Stomach (tissue), 9 donors: ENCODE data around the gene NCOA3. TPM values are rescaled to one million over a fixed set of nuclear protein-coding genes. Genes with fewer than 3 reads are reported as not detected.
A peak's percentile ranks its signal among the peaks of the same experiment; 100 is the strongest.

Experiments used
- DNase-seq, 2 donors: peaks; one replicate each; pipeline versions ENCODE4 v3.0.0 to v3.0.0-alpha.2; 2013 to 2019
- H3K27ac ChIP-seq, 5 donors: fragments of 200-600 bp in 4 of 5; sonication (generic) in 4 of 5; one replicate each; pipeline ENCODE4 v1.5.1; 2013 to 2019; ENCODE audit warnings: mild to moderate bottlenecking in 1 of 5, moderate library complexity in 1 of 5
- H3K27me3 ChIP-seq, 3 donors: fragments of 200-600 bp; sonication (generic); one replicate each; pipeline ENCODE4 v1.5.1; 2017 to 2019; ENCODE audit warnings: mixed run types in 1 of 3
- H3K36me3 ChIP-seq, 4 donors: fragments of 200-600 bp; sonication (generic); 1 replicate in 3 of 4; 2 replicates in 1 of 4; pipeline ENCODE4 v1.5.1; 2016 to 2019
- H3K4me1 ChIP-seq, 4 donors: fragments of 200-600 bp; sonication (generic); one replicate each; pipeline ENCODE4 v1.5.1; 2016 to 2019
- H3K4me3 ChIP-seq, 4 donors: fragments of 200-600 bp; sonication (generic) in 3 of 4; one replicate each; pipeline ENCODE4 v1.5.1; 2016 to 2019; ENCODE audit warnings: mild to moderate bottlenecking in 1 of 4
- H3K9me3 ChIP-seq, 4 donors: fragments of 200-600 bp; sonication (generic); one replicate each; pipeline ENCODE4 v1.5.1; 2016 to 2019
- EP300 ChIP-seq: sonication (generic); formaldehyde crosslinking; IDR thresholded peaks from one replicate; pipeline ENCODE4 v1.6.1; 2017; ENCODE audit warnings: antibody characterized with exemption
- POLR2A ChIP-seq, 4 donors: fragments of 450-650 bp; IDR thresholded peaks; one replicate each; pipeline ENCODE4 v1.6.1; 2016; ENCODE audit warnings: antibody characterized with exemption in 4 of 4, control low read depth in 2 of 4, mild to moderate bottlenecking in 1 of 4, moderate library complexity in 1 of 4
- POLR2AphosphoS5 ChIP-seq, 3 donors: sonication (generic); formaldehyde crosslinking; IDR thresholded peaks; one replicate each; pipeline ENCODE4 v1.6.1; 2016; ENCODE audit warnings: antibody characterized with exemption in 3 of 3
- WGBS, 5 donors: extraction: QIAGEN DNeasy Blood & Tissue Kit in 3 of 5; methylation state at CpG; one replicate each; pipeline versions ENCODE4 v1.1.5 to v1.1.7; 2013 to 2018; 5-methylcytosine and 5-hydroxymethylcytosine counted together
- intact Hi-C: fragments of 100-400 bp; cut with DNase I; formaldehyde crosslinking; loops from one replicate; pipeline ENCODE4 v1.15.1; 2023; ENCODE audit warnings: low total_unique reads
- polyA plus RNA-seq, 3 donors: library from polyadenylated mRNA; stranded (reverse); fragments of 200-250 nt; gene quantifications; one replicate each; pipeline ENCODE4 v1.2.3, GENCODE V29; 2013
- total RNA-seq, 5 donors: library from RNA; depleted of rRNA; stranded (reverse); fragments of >200 nt; gene quantifications; one replicate each; pipeline versions ENCODE4 v1.1.0 to v1.2.3, GENCODE V29; 2014 to 2016
- TF ChIP-seq, protein P1 (sequence below), 7 experiments: fragments of 450-650 bp in 4 of 7; fragments of 200-600 bp in 3 of 7; sonication (generic) in 3 of 7; IDR thresholded peaks; one replicate each; pipeline ENCODE4 v1.5.1; 2016 to 2019; ENCODE audit warnings: antibody characterized with exemption in 7 of 7, control low read depth in 2 of 7, mild to moderate bottlenecking in 1 of 7
- donor health status: healthy with polysubstance abuse.
- donor health status: Bipolar disorder and iron deficiency.
- donor health status: healthy.

Gene NCOA3
- total and polyA plus RNA-seq, 8 donors, result 4.1 to 60.8 (median 16.3) TPM

DNA sequence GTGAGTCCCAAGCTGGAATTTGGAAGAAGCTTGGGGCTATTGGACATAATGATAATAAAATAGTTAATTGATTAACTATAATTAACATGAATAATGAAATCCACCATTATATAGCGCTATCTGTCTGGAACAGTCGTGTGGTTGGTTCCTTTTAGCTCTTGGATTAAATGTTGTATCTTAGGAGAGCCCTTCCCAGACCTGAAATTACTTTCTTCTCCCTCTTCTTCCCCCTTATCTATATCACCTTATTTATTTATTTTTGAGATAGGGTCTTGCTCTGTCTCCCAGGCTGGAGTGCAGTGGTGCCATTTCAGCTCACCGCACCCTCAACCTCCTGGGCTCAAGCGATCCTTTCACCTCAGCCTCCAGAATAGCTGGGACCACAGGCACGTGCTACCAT is 64.6 kb downstream of the NCOA3 start:
- DNase-seq, result no peak
- H3K4me1 ChIP-seq, result peaks cover 15 to 63% (median 50%) of the 10 kb centered on the region in 4 donors
- H3K27me3 ChIP-seq, result no peaks in the 10 kb centered on the region
- peaks cover 0 to 6% (median 5%) of the 10 kb centered on the region in 4 donors for H3K36me3 ChIP-seq
- H3K27ac ChIP-seq, result no peak overlapping the region
- 81 to 98% (median 97%) methylated on average over 5 of the region's 5 CpGs for WGBS, 5 donors
- peaks cover 3 to 4% (median 4%) of the 10 kb centered on the region in 4 donors for H3K9me3 ChIP-seq
- TF ChIP-seq, protein P1, sequence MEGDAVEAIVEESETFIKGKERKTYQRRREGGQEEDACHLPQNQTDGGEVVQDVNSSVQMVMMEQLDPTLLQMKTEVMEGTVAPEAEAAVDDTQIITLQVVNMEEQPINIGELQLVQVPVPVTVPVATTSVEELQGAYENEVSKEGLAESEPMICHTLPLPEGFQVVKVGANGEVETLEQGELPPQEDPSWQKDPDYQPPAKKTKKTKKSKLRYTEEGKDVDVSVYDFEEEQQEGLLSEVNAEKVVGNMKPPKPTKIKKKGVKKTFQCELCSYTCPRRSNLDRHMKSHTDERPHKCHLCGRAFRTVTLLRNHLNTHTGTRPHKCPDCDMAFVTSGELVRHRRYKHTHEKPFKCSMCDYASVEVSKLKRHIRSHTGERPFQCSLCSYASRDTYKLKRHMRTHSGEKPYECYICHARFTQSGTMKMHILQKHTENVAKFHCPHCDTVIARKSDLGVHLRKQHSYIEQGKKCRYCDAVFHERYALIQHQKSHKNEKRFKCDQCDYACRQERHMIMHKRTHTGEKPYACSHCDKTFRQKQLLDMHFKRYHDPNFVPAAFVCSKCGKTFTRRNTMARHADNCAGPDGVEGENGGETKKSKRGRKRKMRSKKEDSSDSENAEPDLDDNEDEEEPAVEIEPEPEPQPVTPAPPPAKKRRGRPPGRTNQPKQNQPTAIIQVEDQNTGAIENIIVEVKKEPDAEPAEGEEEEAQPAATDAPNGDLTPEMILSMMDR (IDR thresholded peaks at IDR 0.05), result no peak
- no peak for TF ChIP-seq POLR2A (IDR thresholded peaks at IDR 0.05)
- no peak overlapping the region for H3K4me3 ChIP-seq
- intact Hi-C loops, result no loop called here

DNA sequence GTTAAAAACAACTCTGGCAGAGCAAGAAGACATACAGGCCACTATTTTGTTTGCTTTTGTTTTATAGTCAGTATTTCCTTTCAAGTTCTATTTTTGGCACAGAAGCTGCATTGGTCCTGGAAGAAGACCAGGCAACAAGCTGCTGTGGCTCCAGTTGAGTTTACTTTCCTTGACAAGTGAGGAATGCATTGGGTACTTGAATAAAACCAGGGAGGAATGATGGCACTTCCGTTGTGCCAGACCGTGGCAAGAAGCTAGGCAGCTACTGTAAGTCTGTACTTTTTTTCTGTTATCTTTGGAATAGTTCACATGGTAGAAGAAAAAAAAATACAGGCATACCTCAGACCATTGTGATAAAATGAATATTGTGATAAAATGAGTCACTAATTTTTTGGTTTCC is 66.3 kb downstream of the NCOA3 start:
- peaks cover 3 to 11% (median 10%) of the 10 kb centered on the region in 4 donors for H3K9me3 ChIP-seq
- TF ChIP-seq POLR2AphosphoS5 (IDR thresholded peaks at IDR 0.05) (peak; percentile 54 to 75 (median 59)), EP300 (no peak)
- H3K4me1 ChIP-seq, result peaks cover 15 to 55% (median 46%) of the 10 kb centered on the region in 4 donors
- intact Hi-C loops, result no loop called here
- peak; percentile 49 to 76 for DNase-seq
- WGBS, 5 donors, result 6 to 16% (median 12%) methylated on average over 2 of the region's 2 CpGs
- no peak overlapping the region for H3K4me3 ChIP-seq
- H3K27ac ChIP-seq, result peak overlapping the region; percentile 28 to 77 (median 71)
- no peaks in the 10 kb centered on the region for H3K27me3 ChIP-seq
- peaks cover 0 to 14% (median 8%) of the 10 kb centered on the region in 4 donors for H3K36me3 ChIP-seq

DNA sequence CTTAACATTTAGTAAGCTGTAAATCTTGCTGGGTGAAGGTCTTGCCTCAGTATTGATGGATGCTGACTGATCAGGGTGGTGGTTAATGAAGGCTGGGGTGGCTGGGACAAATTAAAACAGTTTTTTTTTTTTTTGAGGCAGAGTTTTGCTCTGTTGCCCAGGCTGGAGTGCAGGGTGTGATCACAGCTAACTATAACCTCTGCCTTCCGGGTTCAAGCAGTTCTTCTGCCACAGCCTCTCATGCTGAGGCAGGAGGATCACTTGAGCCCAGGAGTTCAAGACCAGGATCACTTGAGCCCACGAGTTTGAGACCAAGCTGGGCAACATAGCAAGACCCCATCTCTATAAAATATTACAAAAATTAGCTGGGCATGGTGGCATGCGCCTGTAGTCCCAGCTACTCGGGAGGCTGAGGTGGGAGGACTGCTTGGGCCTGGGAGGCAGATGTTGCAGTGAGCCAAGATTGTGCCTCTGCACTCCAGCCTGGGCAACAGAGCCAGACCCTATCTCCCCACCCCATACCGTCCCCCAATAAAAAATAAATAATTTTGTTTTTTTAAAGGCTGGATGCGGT is 67.2 kb downstream of the NCOA3 start:
- no peak for DNase-seq
- H3K27ac ChIP-seq, result peak overlapping the region in 4 of 5 donors; percentile 50 to 77 (median 74)
- peaks cover 0 to 14% (median 8%) of the 10 kb centered on the region in 4 donors for H3K36me3 ChIP-seq
- intact Hi-C loops, result no loop called here
- H3K4me3 ChIP-seq, result no peak overlapping the region
- no peaks in the 10 kb centered on the region for H3K27me3 ChIP-seq
- H3K9me3 ChIP-seq, result peaks cover 3 to 11% (median 10%) of the 10 kb centered on the region in 4 donors
- TF ChIP-seq POLR2AphosphoS5 (IDR thresholded peaks at IDR 0.05) (no peak), POLR2A (IDR thresholded peaks at IDR 0.05) (no peak), EP300 (no peak)
- TF ChIP-seq, protein P1 (IDR thresholded peaks at IDR 0.05), result no peak
- peaks cover 15 to 61% (median 50%) of the 10 kb centered on the region in 4 donors for H3K4me1 ChIP-seq
- WGBS, 5 donors, result 89 to 97% (median 94%) methylated on average over 6 of the region's 6 CpGs

DNA sequence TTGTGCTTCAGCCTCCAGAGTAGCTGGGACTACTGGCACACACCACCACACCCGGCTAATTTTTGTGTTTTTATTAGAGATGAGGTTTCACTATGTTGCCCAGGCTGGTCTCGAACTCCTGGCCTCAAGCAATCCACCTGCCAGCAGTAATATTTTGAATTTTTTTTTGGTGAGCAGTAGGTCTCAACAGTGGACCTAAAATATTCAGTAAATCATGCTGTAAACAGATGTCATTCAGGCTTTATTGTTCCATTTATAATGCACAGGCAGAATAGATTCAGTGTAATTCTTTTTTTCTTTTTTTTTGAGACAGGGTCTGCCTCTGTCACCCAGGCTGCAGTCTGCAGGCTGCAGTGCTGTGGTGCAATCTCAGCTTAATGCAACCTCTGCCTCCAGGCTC is 69.7 kb downstream of the NCOA3 start:
- H3K4me3 ChIP-seq, result no peak overlapping the region
- WGBS, 5 donors, result 92 to 97% (median 95%) methylated on average over 2 of the region's 2 CpGs
- intact Hi-C loops, result loop anchor here (10.0 kb wide), 1 partner anchor 67 kb away; the partner anchor contains the start of gene NCOA3
- DNase-seq, result no peak
- peaks cover 0 to 14% (median 8%) of the 10 kb centered on the region in 4 donors for H3K36me3 ChIP-seq
- H3K27me3 ChIP-seq, result no peaks in the 10 kb centered on the region
- H3K4me1 ChIP-seq, result peaks cover 34 to 64% (median 51%) of the 10 kb centered on the region in 4 donors
- no peak for TF ChIP-seq POLR2A (IDR thresholded peaks at IDR 0.05)
- TF ChIP-seq, protein P1 (IDR thresholded peaks at IDR 0.05), result no peak
- no peak for TF ChIP-seq POLR2AphosphoS5 (IDR thresholded peaks at IDR 0.05)
- no peak for TF ChIP-seq EP300
- no peak overlapping the region for H3K27ac ChIP-seq
- H3K9me3 ChIP-seq, result peaks cover 3 to 11% (median 10%) of the 10 kb centered on the region in 4 donors
